HG03097 (cell line): ENCODE data around the gene IGFBP2.

ENCODE experiments used
- ATAC-seq: cut with Tn5 transposase; IDR thresholded peaks from one replicate; pipeline ENCODE4 v1.9.1; 2021; ENCODE audit not compliant: unreplicated experiment, low FRiP score

The IGFBP2 gene

DNA sequence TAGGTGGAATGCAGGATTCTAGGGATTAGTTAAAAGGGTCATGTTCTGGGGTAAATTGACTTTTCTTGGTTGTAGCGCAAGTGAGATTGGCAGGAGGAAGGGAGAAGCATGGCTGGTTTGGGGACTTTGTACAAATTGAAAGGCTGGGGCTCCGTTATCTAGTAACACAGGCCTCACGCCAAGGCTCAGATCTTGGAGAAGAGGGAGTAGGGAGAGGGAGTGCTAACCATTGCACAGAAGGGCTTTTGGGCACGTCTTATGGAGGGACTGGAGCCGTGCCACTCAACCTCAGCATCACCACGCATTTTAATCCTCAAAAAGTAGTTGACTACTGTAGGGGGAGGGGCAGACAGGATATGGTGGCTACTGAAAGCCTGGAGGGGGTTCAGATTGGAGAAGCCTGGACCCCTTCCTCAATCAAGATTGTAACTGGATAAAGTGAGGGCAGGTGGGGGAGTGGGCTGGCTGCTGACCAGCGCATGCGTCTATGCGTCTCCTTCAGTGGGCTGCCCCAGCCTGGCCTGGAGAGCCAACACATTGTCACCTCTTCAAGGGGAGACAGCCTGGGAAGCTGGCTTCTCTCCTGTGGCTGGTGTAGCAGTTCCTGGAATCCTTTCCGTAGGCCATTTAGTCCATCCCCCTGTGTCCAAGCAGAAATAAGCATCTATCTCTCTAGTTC, 47.9 kb downstream of the IGFBP2 start:
- ATAC-seq: no peak

- no peak for ATAC-seq
These were observed 48.5 kb downstream of the IGFBP2 start for GRCh38 chr2:216681683-216682082.

DNA sequence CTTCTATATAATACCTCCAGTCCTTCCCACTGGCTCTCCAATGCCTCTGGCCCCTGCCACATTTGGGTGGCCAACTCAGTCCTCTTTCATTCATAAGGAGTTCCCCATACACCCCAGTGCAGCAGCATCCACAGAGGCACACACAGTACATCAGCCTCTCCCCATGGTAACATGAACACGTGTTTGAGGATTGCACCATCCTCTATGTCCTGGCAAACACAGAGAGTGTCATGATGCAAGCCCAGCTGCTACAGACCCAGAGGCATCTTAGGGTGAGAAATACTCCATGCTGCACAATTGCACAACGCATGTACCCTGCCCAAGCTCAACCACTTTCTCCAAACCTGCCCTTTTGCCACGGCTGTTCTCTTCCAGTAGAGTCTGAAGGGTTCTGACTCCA, 50.6 kb downstream of the IGFBP2 start:
- ATAC-seq: no peak

DNA sequence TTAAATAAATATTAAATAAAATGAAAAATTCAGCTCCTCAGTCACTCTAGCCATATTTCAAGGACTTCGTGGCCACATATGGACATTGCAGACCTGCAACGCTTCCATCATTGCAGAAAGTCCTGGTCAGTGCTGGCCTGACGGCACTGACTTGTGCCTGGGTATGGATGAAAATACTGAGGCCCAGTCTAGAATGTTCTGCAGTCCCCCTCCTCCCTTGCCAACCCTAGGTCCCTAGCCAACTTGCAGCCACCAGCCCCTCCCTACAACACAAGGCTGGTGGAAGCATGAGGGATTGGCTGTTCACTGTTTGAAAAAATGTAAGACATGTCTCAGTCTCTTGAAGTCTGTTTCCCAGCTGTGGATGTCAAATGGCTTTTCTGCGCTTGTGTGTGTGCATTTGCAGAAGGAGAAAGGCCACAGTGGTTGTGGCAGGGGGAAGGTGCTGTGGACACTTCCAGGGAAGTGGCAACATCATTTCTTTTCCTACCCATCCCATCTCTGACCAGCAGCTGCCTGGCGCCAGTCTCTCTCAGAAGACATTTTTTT, 52.2 kb downstream of the IGFBP2 start:
- no peak for ATAC-seq

- no peak for ATAC-seq
These were observed 53.9 kb downstream of the IGFBP2 start for GRCh38 chr2:216687111-216687510.

GRCh38 chr2:216687646-216688045, 54.4 kb downstream of the IGFBP2 start:
- ATAC-seq: no peak

DNA sequence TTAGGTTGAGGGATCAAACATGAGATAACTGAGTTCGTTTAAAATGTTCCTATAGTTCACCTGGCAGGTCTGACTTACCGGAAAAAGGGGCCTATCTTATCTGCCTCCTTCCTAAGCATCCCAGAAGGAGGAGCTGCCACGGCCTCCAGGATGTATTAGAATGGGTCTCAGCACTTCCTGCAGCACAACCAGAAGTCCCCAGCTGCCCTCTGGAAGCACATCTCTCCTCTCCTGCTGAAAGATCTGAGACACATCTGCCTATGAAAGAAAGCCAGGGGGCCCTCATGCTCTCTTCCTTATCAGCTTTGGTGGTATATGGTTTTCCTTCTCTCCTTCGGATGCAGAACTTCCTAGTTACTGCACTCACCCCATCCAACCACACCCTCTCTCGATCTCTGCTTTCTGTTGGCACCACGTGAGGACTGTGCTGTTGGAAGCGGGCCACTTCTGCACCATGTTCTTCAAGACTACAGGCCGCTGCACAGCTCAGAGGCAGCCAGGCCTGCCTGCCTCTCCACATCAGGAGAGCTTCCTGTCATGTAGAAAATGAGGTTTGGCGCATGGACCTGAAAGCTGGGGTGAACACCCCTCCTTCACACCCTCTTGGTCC, 55.6 kb downstream of the IGFBP2 start:
- ATAC-seq: no peak

- no peak for ATAC-seq
These were observed 56.2 kb downstream of the IGFBP2 start for GRCh38 chr2:216689397-216689796.

DNA sequence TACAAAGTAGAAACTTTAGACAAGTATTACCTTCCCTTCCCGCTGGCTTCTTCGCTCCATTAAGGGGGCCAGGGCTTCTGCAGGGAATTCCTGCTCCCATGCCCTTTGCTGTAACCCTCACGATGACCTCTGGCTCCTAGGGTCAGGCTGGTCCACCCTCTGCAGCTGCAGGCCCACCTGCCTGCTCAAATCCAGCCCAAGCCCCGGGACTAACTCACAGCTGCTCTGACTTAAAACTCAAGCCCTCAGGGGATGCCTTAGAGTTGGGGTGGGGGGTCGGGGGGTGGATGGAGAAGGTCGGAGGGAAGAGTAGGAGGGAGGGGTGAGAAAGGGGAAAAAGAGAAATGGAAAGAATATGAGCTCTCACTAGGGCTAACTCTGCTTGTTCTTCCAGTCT, 57.2 kb downstream of the IGFBP2 start:
- ATAC-seq: no peak

GRCh38 chr2:216690853-216691741, 57.9 kb downstream of the IGFBP2 start:
- no peak for ATAC-seq

DNA sequence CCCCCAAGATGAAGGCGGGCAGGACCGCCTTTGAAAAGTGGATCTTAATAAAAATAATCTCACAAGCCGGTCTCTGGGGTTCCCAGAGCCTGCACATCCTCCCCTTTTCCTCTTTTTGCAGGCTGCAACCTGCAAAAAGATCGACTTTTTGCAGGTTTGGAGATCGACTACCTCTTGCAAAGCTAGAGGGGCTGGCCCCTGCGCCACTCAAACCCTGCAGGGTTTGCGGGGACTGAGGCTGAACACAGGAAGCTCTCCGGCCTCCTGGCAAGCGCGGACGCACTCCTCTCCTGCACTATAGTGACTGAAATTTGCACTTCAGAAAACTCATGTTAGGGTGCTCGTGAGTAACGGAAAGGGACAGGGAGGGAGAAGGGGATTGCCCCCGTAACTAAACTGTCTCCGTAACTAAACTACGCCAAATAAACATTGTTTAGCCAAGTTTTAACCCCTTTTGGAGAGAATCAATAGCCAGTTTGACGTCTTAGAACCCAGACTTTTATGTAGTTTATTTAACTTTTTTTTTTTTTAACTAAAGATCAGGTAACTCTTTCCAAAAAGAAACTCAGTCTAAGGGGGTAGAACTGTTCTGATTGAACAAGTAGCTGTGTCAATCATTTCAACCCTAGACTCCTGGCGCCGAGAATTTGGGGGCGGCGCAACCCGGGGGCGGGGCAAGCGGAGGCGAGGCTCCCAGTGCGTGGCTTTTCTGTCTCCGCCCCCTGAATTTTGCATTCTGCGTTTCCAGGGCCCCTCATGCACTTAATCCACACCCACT, 59.6 kb downstream of the IGFBP2 start:
- no peak for ATAC-seq

DNA sequence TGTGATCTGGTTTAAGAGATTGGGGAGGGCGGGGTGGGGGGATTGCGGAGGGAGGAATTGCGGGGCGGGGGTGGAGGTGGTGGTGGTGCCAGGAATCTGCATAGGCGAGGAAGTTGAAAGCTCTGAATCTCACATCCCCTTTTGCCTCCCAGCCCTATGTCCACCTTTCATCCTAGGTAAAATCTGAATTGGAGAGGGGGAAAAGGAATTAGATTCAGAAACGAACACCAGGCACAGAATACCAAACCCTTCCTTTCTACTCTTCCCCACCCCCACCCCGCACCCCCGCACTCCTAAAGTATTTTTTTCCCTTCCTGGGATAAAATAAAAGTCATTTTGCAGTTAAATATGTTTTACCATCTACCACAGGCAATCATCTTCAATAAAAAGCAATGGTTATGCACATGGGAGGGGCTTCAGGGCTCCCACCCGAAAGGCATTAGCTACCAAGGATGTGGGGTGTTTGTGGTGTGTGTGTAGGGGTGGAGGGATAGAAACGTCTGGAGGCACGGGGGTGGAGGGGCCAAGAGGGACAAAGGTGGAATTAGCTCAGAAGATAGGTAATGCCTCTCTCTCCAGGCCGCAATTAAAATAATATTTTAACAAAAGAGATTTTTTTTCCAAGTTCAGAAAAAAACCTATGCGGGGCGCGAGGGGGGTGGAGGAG, 60.3 kb downstream of the IGFBP2 start:
- no peak for ATAC-seq

DNA sequence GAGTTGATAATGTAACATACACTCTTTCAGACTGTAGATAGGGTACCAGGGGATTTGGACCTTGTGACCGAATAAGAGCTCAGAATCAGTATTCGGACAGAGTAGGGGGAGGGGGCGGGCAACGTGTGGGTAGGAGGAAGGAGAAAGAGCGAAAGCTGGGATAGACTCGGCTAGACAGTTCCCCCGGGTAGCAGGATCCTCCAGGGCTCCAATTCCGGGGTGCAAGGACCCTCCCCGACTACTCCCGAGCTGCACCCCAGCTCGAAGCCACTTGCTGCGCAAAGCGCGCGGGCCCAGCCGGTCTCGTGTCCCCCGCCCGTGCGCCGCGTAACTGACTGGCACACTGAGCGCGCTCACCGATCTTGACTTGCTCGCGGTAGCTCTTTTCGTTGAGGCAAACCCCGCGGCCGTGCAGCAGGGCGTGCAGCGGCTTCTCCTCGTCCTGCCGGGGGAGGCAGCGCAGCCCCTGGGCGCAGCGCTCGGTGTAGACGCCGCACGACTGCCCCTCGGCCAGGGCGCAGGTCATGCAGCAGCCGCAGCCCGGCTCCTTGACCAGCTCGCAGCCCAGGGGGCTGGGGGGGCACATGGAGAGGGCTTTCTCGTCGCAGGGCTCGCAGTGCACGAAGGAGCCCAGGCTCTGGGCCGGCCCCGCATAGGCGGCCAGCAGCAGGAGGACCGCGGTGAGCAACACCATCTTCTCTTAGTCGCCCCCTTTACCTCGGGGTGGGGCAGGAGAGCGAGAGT, 61.0 kb downstream of the IGFBP2 start:
- no peak for ATAC-seq

DNA sequence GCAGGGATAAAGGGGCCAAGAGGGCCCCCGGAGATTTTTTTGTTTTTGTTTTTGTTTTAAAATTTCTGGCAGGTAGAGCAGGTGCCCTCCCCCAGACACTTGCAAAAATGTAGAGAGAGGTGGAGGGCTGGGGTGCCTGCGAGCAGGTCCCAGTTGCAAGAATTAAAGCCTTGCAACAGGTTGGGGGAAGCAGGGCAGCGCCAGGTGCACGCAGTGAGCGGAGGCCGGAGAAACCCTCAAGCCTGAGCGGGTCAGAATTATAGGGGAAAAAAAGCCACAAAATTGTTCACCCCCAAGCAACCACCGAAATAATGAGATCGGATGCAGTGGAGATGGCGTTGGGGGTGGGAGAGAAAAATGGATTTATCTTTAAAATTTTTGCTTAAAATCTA, 61.6 kb downstream of the IGFBP2 start:
- ATAC-seq: no peak

- ATAC-seq: no peak
These were observed 62.2 kb downstream of the IGFBP2 start, which contains the start of gene IGFBP5 for GRCh38 chr2:216695401-216695821. Gene IGFBP5, minus strand, starts transcription at chr2:216695549. Its CDS starts 774 bp downstream, at chr2:216694775.

- ATAC-seq: no peak
These were observed 63.1 kb downstream of the IGFBP2 start for GRCh38 chr2:216696321-216696720.

DNA sequence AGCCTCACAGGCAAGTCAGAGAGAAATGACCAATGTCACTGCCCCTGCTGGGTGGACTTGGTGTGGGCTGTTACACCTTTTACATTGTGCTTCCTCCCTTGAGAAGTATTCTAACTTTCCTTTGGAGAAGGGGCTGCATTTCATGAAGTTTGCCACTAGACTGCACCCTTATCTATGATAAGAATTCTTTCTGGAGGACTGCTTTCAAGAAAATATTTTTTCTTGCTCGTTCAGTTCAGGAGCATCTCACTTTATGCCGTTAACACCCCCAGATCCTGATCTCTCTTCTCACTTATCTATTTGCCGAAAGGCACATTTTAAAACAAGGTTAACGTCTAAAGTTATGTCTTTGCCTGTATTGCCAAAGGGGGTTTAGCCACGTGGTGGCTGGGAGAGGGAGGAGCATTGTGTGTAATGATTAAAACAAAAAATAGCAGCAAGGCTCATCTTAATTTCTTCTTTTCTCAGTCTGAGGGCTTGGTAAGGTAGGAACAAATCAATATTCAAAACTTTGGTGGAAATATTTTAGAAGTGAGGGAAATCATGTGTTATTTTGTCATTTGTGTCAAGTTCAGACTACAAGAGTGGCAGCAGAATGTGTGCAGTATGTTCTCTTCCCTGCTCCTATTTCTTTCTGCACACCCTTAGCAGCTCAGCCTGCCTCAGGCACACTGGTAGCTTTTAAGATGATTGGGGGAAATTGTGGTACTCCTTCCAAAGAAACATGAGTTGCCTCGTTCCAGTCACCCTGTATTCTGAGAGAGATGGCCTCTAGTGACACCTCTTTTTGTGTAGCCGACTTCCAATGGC, 63.7 kb downstream of the IGFBP2 start:
- ATAC-seq: no peak

DNA sequence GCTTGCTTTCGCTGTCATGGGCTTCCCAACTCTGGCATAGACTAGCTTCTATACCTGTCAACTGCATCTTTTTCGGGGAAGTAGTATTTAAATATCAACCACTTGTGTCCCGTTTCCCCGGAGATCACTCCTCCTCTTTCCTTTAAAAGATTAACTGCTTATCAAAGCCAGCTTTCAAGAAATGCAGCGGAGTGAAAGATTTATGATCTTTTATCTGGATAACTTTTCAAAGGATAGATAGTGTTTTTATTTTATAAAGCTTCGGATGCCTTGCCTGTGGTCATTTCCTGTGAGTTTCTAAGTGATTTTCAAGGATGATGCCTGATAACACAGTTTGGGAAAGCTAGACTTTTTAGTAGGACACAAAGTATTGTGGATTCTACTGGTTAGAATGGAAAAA, 65.1 kb downstream of the IGFBP2 start:
- no peak for ATAC-seq
